ENCODE data around the gene EOGT.

DNA sequence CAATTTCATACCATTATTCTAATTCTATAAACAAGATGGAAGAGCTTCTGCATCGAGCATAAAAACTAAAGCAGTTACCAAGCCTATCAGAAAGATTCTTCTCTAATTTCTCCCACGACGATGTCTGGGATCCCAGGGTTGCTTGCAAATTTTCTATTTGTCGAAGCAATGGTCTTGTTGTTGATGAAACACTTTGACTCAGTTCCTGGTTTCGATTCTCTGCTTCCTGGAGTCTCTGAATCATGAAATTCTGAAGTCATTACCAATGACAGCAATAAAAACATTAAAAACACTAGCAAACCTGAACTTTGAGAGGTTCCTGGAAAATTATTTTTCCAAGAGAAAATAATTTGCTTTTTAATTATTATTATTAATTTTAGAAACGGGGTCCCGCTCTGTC lies 20.0 kb upstream of the EOGT start:
- TF ChIP-seq CTCF (conservative IDR thresholded peaks at IDR 0.05; ENCODE audit: low read length) (no peak), EZH2phosphoT487 (IDR thresholded peaks at IDR 0.05; ENCODE audit: borderline replicate concordance, low read depth, low read length) (no peak)
